Keratinocyte (primary cell): ENCODE data around the gene KCNN1. TPM values are rescaled to one million over a fixed set of nuclear protein-coding genes. Genes with fewer than 3 reads are reported as not detected.

Source experiments
- DNase-seq: peaks from one replicate; pipeline ENCODE4 v3.0.0-alpha.2; 2011; ENCODE audit warnings: low read depth, missing footprints, low spot score
- FAIRE-seq: peaks from 2 replicates; lab custom pipeline; 2011; peaks lifted over from hg19 to GRCh38; lab: Jason Lieb, UNC
- H2AFZ ChIP-seq: 2 replicates; pipeline ENCODE4 v1.6.0; 2012; ENCODE audit warnings: low read length, control low read depth, inconsistent platforms; ENCODE audit not compliant: control insufficient read depth
- H3K27ac ChIP-seq: 2 replicates; pipeline ENCODE4 v1.5.1; 2011; ENCODE audit warnings: low read length; ENCODE audit not compliant: control insufficient read depth, insufficient read depth
- H3K27me3 ChIP-seq: 3 replicates; pipeline ENCODE4 v1.6.0; 2011; ENCODE audit warnings: low read length; ENCODE audit not compliant: control insufficient read depth, insufficient read depth; ENCODE audit errors: extremely low read depth
- H3K36me3 ChIP-seq, 2 experiments: 2 replicates in 1 of 2; 3 replicates in 1 of 2; pipeline ENCODE4 v1.5.1; 2011; ENCODE audit warnings: low read length in 2 of 2, mild to moderate bottlenecking in 1 of 2; ENCODE audit not compliant: control insufficient read depth in 2 of 2, insufficient read depth in 2 of 2; ENCODE audit errors: extremely low read depth in 1 of 2
- H3K4me1 ChIP-seq: 3 replicates; pipeline ENCODE4 v1.5.1; 2011; ENCODE audit warnings: low read length; ENCODE audit not compliant: control insufficient read depth, insufficient read depth; ENCODE audit errors: extremely low read depth
- H3K4me2 ChIP-seq: 3 replicates; pipeline ENCODE4 v1.6.0; 2011; ENCODE audit warnings: low read depth, low read length; ENCODE audit not compliant: control insufficient read depth, insufficient read depth; ENCODE audit errors: extremely low read depth
- H3K4me3 ChIP-seq, 3 experiments: fragments of 200-600 bp in 1 of 3; sonication (generic) in 1 of 3; 2 replicates in 2 of 3; 3 replicates in 1 of 3; pipeline ENCODE4 v1.5.1; 2011 to 2016; ENCODE audit warnings: low read length in 3 of 3, mild to moderate bottlenecking in 3 of 3, control low read depth in 2 of 3, inconsistent platforms in 1 of 3, low read depth in 1 of 3, mixed read lengths in 1 of 3, mixed run types in 1 of 3, moderate library complexity in 1 of 3; ENCODE audit not compliant: control insufficient read depth in 2 of 3, insufficient read depth in 2 of 3; ENCODE audit errors: extremely low read depth in 1 of 3
- H3K79me2 ChIP-seq: 2 replicates; pipeline ENCODE4 v1.6.0; 2012; ENCODE audit warnings: low read length; ENCODE audit not compliant: control insufficient read depth, insufficient read depth
- H3K9ac ChIP-seq: 3 replicates; pipeline ENCODE4 v1.6.0; 2011; ENCODE audit warnings: low read length; ENCODE audit not compliant: control insufficient read depth, insufficient read depth; ENCODE audit errors: extremely low read depth
- H3K9me1 ChIP-seq: 3 replicates; pipeline ENCODE4 v1.6.0; 2011; ENCODE audit warnings: low read length; ENCODE audit not compliant: control insufficient read depth, insufficient read depth; ENCODE audit errors: extremely low read depth
- H3K9me3 ChIP-seq: 2 replicates; pipeline ENCODE4 v1.5.1; 2012; ENCODE audit warnings: low read depth, low read length; ENCODE audit not compliant: control insufficient read depth
- H4K20me1 ChIP-seq: 3 replicates; pipeline ENCODE4 v1.6.0; 2011; ENCODE audit warnings: low read length; ENCODE audit not compliant: control insufficient read depth, insufficient read depth; ENCODE audit errors: extremely low read depth
- EZH2 ChIP-seq: IDR thresholded peaks from one replicate; pipeline ENCODE4 v1.6.1; 2012; ENCODE audit warnings: inconsistent platforms, mild to moderate bottlenecking, low read length, moderate library complexity
- dilution Hi-C: fragments of 300-500 bp; cut with MboI; formaldehyde crosslinking; loops from one replicate; pipeline ENCODE4 v1.7.0; 2020; ENCODE audit warnings: low sequenced_read_pairs; ENCODE audit not compliant: extremely low pct_ligation_motif_present
- polyA plus RNA-seq, 5 experiments: library from polyadenylated mRNA; depleted of rRNA in 3 of 5; stranded (reverse) in 3 of 5; stranded (forward) in 1 of 5; unstranded in 1 of 5; fragments of >200 nt; gene quantifications; 1 replicate in 1 of 5; 2 replicates in 3 of 5; 3 replicates in 1 of 5; pipeline versions ENCODE4 v1.2.1 to v1.2.3, GENCODE V29; 2011 to 2012; ENCODE audit warnings: missing spikeins in 2 of 5, low read depth in 1 of 5, low replicate concordance in 1 of 5
- TF ChIP-seq, protein P1 (sequence below), 3 experiments: IDR thresholded peaks in 1 of 3; conservative IDR thresholded peaks in 1 of 3; optimal IDR thresholded peaks in 1 of 3; 2 replicates in 2 of 3; 3 replicates in 1 of 3; pipeline versions ENCODE3 to v1.5.1; 2011; ENCODE audit warnings: low read length in 3 of 3, mild to moderate bottlenecking in 3 of 3, moderate library complexity in 2 of 3, control low read depth in 1 of 3, inconsistent platforms in 1 of 3; ENCODE audit not compliant: insufficient read depth in 2 of 3; ENCODE audit errors: extremely low read depth in 1 of 3

Gene KCNN1
- polyA plus RNA-seq, 1 donor (not counting 4 experiments of a cell fraction or from before 2014, with no cell fraction given): not detected

- Histone ChIP-seq H3K4me3 (no peak overlapping the region), H3K4me2 (no peak overlapping the region), H2AFZ (no peak overlapping the region), H3K9me1 (no peaks in the 10 kb centered on the region), H3K79me2 (no peaks in the 10 kb centered on the region), H3K4me1 (no peaks in the 10 kb centered on the region), H3K9ac (no peak overlapping the region), H3K9me3 (no peaks in the 10 kb centered on the region), H3K27me3 (no peaks in the 10 kb centered on the region), H3K36me3 (no peaks in the 10 kb centered on the region), H3K27ac (no peak overlapping the region), H4K20me1 (peaks cover 2% of the 10 kb centered on the region)
- TF ChIP-seq, protein P1, sequence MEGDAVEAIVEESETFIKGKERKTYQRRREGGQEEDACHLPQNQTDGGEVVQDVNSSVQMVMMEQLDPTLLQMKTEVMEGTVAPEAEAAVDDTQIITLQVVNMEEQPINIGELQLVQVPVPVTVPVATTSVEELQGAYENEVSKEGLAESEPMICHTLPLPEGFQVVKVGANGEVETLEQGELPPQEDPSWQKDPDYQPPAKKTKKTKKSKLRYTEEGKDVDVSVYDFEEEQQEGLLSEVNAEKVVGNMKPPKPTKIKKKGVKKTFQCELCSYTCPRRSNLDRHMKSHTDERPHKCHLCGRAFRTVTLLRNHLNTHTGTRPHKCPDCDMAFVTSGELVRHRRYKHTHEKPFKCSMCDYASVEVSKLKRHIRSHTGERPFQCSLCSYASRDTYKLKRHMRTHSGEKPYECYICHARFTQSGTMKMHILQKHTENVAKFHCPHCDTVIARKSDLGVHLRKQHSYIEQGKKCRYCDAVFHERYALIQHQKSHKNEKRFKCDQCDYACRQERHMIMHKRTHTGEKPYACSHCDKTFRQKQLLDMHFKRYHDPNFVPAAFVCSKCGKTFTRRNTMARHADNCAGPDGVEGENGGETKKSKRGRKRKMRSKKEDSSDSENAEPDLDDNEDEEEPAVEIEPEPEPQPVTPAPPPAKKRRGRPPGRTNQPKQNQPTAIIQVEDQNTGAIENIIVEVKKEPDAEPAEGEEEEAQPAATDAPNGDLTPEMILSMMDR (optimal IDR thresholded peaks at IDR 0.05 in 1 of 3, IDR thresholded peaks at IDR 0.05 in 1 of 3, conservative IDR thresholded peaks at IDR 0.05 in 1 of 3; ENCODE audit: extremely low read depth in 1 of 3, insufficient read depth in 2 of 3, low read length in 3 of 3): no peak
- no peak for TF ChIP-seq EZH2
- FAIRE-seq: no peak
- no peak for DNase-seq
- dilution Hi-C loops: no loop called here
Measured at GRCh38 chr19:17977488-17977887, 10.6 kb downstream of the KCNN1 start.

GRCh38 chr19:17981611-17982010 lies 14.7 kb downstream of the KCNN1 start:
- Histone ChIP-seq H4K20me1 (no peaks in the 10 kb centered on the region), H2AFZ (no peak overlapping the region), H3K27me3 (no peaks in the 10 kb centered on the region), H3K27ac (no peak overlapping the region), H3K36me3 (no peaks in the 10 kb centered on the region), H3K9ac (no peak overlapping the region), H3K9me3 (no peaks in the 10 kb centered on the region), H3K79me2 (no peaks in the 10 kb centered on the region), H3K4me3 (no peak overlapping the region), H3K4me1 (no peaks in the 10 kb centered on the region), H3K4me2 (no peak overlapping the region), H3K9me1 (no peaks in the 10 kb centered on the region)
- dilution Hi-C loops: no loop called here
- DNase-seq (no peak), FAIRE-seq (no peak)
- TF ChIP-seq EZH2: no peak
- TF ChIP-seq, protein P1 (optimal IDR thresholded peaks at IDR 0.05 in 1 of 3, IDR thresholded peaks at IDR 0.05 in 1 of 3, conservative IDR thresholded peaks at IDR 0.05 in 1 of 3; ENCODE audit: extremely low read depth in 1 of 3, insufficient read depth in 2 of 3, low read length in 3 of 3): no peak
